NCI-H187 treated with DMSO at 0.1 percent for 48 hours (cell line): Measurements from ENCODE around the gene DNM3.

Experiments
- DNase-seq: peaks from one replicate; lab custom pipeline; 2025; lab: John Stamatoyannopoulos, UW

DNM3 gene

DNA sequence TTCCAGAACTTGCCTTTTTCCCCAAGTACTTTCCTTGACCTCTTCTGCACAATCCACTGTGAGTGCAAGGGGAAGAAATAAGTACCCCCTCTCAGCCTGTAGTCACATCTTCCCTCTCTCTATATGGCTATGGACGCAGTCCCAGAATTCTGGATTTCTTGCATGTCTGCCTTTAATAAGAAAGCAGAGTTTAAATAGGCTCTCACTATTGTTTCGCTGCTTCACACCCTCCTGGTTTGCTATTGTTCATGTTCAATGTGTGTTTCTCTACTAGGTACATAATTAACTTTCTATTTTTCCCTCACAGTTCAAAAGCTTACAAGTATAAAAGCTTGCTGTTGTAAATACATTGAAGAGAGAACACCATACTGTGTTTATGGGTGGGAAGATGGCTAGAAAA is 397.7 kb downstream of the DNM3 start:
- DNase-seq, result no peak

DNA sequence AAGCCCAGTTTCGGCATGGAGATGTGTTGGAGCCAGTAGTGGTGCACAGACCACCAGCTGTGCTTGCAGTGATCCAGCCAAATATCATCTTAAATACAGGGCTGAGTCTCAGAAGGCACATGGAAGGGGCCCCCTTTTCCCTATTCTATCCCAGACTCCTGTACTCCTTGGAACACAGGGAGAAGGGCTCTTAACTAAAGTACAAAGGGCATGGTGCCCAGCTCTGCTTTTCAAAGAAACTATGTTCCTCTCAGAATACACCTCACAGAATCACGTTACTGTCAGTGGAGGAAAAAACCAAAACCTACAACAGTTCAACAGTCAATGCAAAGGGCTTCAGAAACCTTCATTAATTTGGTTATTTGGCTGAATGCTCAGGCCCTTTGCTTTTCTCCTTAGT is 398.6 kb downstream of the DNM3 start:
- DNase-seq, result no peak

DNA sequence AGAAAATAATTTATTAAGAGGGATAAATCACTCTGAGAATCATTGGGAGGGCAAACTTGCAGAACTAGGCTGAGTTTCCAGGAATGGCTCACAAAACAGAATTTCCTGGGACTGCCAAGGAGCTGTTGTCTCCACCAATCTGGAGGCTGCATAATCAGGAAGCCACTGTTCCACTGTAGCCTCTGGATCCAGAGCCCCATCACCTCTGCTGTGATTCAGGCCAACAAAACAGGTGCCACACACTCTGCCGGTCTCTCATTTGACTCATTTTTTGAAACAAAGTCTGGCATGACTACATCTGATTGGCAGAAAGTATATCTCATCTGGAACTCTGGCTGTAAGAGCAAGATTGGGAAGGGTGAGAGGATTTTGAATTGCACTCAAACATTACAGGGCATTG is 400.2 kb downstream of the DNM3 start:
- DNase-seq, result no peak

DNA sequence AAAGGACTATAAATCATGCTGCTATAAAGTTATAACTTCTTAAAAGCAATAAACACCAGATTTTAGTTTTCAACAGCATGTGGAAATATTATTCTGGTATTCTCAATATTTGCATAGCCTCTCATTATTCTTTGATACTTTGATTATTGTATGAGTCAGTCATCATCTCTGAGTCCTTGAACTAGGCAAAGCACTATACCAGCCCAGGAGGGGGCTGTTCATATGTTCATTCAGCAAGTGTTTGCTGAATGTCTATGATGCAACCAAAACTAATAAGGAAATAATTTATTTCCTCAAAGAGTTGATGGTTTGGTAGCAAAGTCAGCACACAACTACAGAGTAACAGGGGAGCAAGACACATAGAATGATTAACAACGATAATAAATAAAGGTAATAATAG is 403.6 kb downstream of the DNM3 start:
- no peak for DNase-seq

DNA sequence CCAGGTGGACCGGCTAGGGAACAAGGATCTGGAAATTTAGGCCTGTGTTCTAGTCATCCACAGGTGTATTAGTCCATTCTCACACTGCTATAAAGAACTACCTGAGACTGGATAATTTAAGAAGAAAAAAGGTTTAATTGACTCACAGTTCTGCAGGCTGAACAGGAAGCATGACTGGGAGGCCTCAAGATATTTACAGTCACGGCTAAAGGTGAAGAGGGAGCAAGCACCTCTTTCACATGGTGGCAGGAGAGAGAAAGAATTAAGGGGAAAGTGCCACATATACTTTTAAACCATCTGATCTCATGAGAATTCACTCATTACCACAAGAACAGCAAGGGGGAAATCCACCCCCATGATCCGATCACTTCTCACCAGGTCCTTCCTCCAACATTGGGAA is 404.5 kb downstream of the DNM3 start:
- DNase-seq, result no peak

DNA sequence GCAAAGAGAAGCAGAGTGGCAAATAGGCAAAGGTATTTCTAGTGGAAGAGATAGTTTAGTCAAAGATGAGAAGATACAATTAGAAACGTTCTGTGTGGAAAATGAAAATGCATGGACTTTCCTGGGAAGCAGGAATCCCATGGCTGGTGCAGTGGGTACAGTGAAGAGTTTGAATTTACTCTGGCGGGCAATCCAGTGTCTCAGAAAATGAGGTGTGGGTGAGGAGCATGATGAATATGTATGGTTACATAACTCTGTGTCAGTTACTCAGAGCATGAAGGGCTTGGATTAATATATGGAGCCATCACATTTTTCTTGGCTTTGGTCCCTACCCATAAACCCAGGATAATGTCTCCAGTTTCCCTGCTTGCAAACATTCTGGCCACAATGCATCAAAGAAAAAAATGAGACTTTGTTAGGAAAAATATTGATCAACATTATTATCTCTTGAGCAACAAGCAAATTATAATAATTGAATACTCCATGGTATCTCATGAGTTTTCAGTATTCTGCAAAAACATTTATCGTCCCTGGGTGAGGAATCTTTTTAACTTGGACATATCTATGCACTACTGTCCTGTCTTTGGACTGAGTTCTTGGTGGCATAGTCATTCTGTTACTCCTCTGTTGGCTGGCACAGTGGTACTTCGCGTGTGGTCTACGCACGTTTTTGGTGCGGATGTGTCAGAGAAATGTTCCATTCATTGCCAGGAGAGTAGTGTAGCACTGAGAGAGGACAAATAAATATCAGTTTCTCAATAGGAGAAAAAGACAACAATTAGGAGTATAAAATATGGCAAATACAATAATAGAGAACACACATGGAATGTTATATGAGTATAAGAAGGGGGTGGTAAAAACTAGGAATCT is 405.5 kb downstream of the DNM3 start:
- no peak for DNase-seq

DNA sequence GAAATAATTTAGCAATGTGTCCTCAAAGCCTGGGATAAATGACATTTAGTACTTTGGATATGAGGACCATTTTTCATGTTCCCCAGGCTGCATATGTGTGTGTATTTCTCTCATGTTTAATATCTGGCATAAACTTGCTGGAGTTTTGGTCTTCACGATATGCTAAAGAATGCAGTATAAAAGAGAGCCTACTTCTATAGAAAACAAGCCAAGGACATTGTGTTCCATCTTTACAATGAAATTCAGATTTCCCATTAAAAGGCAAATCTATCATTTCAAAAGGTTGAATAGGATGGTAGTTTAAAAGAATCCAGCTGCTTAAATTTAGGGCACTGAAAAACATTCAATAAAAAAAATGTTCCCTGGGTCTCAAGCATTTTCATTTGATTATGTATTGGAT is 410.2 kb downstream of the DNM3 start:
- no peak for DNase-seq

DNA sequence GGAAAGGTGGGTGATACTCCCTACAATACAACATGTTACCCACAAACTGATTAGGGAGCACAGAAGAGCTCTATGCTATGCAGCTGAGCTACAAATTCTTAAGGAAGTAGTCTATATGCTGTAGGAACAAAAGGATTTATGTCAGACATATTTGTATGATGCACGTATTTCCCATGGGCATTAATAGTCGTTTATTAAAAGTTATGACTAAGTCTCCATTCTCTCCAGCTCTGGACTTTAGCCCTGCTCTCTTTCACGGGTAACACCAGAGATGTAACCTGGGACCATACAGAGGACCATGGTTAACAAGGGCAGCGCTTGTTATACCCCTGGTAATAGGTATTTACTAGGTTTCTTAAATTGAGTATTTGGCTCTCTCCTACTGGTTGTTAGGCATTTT is 411.0 kb downstream of the DNM3 start:
- no peak for DNase-seq

DNA sequence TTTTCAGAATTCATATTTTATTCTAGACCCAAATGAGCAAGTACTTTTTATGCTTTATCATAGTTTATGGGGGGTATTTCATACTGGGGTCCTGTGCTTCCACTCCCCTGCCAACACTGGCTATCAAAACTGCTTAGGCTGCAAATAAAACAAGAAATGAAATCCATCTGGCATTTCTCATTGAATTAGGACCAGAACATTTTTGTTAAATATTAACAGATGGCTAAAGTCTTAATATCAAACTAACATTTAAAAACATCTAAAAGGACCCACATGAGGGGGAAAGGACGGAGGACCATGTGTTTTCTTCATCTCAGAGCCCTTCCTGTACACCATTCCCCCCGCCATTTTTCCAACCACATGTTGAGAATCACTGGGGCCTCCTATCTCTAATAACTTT is 411.7 kb downstream of the DNM3 start:
- no peak for DNase-seq

DNA sequence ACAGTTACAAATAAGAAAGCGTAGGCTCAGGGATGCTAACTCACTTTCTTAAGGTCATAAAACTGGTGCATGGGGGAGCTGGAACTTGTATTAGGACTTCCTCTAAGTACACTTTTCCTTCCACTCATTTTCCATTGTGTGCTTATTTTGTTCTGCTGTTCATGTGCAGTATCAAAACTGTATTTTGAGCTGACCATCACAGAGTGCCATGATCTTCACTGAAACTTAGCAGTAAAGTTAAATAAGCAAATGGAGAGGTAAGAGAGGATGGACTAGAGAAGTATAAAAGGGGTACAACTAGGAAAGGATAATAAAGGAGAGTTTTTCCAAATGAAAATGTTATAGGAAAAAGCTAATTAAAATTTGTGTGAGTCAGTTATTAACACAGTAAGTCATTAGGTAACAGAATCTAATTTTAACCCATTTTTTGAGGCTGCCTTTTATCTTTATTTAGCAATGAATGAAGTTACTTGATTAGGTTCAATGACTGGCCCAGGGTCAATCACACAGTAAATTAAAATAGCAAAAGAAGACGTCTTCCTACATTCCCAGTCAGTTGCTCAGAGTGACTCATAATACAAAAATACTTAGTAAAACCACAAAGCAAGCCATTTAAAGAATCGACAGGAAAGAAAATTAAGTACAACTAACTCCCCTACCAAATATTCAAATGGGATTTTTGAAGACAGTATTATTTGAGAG is 413.4 kb downstream of the DNM3 start:
- DNase-seq, result no peak

DNA sequence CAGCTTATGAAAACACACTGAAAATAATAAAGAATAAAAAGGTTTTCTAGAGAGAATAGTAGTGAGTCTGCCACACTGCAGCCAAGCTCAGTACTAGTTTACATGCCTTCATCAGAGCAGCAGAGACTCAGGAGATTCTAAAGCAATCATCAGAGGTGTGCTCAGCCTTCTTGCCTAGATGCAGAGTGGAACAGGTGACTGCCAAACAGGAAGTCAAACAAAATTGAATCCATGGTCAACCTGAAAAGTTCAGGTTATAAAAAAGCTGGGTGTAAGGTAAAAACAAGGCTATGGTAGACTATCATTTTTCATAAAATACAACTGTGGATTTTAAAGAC is 413.9 kb downstream of the DNM3 start:
- no peak for DNase-seq

DNA sequence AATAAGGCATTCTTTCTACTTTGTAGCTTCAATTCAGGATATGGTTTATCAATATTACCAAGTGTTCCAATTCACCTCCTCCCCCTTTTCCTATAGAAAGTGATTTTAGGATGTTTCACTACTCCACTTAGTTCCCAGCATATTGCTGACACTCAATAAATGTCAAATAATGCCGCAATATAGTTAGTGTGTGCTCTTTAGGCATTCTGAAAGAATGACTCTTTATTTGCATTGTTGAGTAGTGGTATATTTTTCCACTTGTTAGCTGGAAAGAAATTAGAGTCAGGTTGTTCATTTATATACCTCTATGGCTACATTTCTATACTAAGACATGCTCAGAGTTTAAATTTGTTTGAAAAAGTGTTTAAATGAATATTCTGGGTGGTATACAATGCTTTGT is 424.6 kb downstream of the DNM3 start:
- DNase-seq, result no peak

DNA sequence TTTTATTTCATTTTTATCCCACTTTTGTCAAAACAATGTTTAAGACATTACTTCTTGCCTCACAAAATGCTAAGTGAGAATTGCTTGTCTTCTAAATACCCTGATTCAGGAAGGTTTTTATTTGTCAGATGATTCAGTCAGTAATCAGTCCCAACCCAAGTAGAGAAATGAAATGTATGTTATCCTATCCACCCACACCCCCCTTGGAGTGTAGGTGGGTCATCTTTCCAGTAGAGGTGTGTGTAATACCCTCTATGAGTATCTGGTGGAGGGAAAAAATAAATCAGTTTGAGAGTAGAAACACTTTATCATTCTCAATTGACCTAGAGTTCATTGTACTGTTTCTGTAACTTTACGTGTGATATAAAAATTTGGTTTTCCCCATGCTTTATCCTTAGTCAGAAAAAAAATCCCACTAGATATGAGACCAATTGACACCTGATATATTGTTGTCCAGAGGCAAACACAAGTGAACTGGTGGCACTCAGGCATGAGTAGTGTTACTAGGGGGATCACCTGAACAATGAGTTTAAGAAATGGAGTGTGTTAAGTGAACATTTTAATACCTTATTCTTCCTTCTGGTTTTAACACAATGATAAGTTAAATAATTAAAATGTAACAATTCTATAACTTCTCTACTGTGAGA is 425.4 kb downstream of the DNM3 start:
- DNase-seq, result no peak

DNA sequence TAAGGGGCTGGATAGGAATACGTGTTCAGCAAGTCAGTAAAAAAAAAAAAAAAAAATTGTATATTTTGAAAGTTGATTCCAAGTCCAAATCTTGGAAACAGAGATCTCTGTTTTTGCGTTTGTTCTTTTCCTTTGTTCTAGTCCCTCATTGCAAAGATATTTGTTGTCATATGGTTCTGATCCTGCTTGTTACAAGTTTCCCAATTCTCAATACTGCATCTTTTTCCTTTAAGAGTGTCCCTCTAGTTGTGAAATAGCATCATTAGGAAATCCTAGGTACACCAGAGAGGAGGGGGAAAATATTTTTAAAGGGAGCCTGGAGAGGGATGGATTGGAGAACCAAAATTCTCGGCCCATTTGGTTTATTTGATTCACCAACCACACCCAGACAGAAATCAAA is 426.9 kb downstream of the DNM3 start:
- DNase-seq, result no peak

DNA sequence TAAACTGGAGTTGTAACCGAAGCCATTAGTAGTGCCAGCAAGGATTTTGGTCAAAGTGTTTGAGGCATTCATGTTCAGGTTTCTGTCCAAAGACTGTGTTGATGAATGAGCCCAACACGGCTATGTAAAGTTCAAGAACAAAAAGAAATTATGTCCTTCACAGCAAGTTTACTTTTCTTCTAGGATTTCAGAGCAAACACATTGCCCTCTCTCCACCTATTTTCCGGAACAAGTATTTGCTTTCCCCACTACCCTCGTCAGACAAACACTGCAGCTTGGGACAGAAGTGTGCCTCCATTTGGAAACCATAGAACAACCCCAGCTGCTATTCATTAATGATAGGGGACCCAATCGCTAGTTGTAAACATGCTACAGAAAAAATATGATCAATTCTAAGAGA is 427.8 kb downstream of the DNM3 start:
- no peak for DNase-seq

DNA sequence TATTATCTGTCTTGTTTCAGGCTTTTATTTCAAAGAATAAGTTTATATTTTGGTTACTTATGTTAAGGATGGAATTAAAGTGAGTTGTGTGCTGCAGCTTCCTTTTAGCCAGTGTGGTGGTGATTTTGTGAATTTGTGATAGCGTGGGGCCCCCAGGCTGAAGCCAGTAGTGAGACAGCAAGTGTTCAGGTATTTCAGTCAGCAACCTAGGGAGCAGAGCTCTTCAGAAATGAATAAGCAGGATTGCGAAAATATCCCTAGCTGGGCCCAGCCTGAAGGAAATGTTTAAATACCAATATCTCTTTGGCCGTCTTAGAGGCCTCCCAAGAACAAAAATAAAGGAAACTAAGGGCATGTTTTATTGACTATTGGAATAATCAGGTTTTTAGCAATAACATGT is 428.3 kb downstream of the DNM3 start:
- no peak for DNase-seq

DNA sequence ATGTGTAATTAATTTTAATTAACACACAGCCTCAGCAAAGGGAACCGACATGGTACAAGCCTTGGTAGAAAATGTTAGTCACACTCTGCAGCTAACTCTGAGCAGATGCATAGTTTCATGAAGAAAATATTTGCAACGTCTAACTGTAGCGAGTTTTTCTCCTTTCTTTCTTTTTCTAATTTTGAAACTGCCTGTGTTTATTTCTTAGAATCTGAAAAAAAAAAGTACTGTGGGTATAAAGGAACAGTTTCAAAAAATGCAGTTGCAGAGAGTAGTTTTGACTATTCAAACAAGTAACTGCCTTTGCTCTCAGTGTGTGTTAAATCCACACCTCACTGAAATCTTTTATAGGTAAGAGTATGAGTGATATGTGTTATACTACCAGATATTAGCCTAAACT is 429.3 kb downstream of the DNM3 start:
- no peak for DNase-seq

DNA sequence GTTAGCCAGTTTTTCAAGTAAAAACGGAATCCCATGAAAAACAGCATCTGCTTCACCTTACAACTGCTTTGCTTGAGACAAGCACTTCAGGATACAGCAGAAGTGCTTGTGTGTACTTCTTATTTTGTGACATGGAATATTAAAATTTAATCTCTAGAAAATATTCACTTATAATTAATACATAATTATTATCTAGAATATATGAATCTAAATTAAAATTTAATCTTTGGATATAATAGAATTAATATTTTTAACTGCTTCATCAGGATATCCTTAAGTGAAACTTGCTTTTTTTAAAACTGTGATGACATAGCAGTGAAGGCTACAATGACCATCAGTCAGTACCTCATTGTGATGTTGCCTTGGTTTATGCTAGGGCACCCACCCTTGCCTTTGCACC is 430.8 kb downstream of the DNM3 start:
- no peak for DNase-seq

DNA sequence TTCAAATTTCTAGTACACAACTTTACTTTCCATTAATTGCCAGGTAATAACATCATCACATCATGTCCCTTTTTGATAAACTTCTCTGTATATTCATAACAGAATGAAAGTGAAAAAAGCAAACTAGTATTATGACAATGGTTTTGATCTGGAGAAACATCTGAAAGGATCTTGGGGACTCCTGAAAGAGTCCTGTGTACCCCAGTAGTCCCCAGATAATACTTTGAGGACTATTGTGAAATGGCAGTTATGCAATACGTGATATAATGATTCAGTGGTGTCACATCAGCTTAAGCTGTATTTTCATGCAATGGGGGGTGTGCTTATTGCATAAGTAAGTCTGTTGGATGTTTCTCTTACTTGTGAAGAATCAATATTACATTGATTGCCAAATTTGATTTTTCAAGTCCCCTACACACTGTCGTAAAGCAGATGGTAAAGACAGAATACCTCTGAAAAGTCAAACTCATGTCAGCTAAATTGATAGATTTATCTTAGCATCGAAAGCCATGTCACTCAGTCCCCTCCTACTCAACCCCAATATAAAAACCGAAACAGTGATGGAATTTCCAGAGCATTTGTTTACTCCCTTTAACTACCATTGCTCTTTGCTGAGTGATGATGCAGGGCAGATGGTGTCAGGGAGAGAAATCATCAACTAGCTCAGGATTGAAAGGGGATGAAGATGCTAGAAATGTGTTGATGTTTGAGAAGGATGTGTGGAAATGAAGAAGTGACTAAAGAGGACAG is 432.5 kb downstream of the DNM3 start:
- no peak for DNase-seq

DNA sequence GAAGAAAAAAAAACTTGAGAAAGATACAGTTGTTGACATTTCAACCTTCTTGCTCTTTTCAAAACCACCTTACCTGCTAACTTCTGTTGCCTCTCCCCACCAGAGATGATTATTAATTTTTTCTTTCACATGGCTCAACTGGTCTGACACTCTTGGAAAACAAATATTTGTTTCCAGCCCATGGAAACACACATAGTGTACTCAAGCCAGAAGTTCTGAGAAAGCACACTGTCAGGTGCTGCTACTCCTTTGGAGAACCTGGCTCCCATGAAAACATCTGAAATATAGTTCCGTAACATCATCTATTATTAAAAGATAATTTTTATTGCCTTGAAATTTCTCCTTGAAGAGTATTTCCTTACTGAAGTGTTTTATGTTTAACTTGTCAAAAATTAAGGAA is 434.2 kb downstream of the DNM3 start:
- DNase-seq, result no peak

DNA sequence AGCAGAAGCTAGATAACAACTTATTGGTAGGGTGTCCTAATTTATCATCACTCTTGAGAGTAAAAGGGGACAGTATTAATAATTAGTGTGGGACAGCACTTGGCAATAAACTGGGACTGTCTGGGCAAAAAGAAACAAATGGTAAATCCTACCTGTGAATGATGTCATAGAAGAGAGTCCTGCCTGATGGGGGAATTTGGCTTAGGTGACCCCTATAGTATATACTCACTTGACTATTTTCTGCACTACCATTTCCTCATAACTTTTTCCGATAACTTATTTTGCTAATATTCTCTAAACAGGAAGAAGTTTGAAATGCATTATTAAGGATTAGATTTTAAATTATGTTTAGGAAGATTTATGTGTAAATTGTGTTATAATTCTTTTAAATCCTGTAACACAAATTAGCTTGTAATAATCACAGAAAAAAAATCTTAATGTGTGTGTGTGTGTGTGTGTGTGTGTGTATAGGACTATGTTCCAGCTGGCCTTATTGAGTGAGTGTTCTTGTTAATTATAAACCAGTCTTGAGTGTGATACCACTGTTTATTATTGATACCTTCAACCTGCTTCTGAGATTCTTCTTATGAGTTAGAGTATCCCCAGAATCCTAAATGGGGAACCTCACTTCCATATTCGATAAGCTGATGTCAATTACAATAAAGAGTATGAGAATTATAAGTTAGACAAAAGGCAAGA is 435.0 kb downstream of the DNM3 start:
- DNase-seq, result no peak

DNA sequence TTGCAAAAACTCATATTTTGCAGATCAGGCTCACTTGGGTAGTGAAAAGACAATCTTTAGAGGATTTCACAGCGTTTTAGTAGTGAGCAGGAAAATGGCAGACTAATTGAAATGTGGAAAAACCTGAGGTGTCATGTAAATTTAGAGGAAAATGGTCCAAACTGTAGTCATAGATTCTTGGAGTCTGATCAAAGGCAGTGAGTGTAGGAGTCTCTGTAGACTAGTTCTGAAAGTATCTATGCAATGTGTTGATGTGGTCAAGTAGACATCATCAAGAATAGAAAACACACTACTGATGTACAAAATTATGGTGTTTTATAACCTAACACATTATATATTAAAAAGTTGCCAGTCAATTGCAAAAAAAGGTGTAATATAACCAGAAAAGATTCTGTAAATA is 436.0 kb downstream of the DNM3 start:
- no peak for DNase-seq
